Fibroblast of villous mesenchyme (primary cell): ENCODE data around the gene PXYLP1. TPM values are rescaled to one million over a fixed set of nuclear protein-coding genes. Genes with fewer than 3 reads are reported as not detected.

Experiments used
- DNase-seq: peaks from one replicate; pipeline ENCODE4 v3.0.0-alpha.2; 2010; ENCODE audit warnings: low read depth
- H3K4me3 ChIP-seq: 2 replicates; pipeline ENCODE4 v1.5.1; 2011; ENCODE audit warnings: low read depth, mild to moderate bottlenecking, low read length
- total RNA-seq: library from RNA; depleted of rRNA; stranded (reverse); fragments of >200 nt; gene quantifications from 2 replicates; pipeline ENCODE4 v1.2.3, GENCODE V29; 2012
- TF ChIP-seq, protein P1 (sequence below): IDR thresholded peaks from 2 replicates; pipeline ENCODE4 v1.5.1; 2012; ENCODE audit warnings: low read depth, mild to moderate bottlenecking, low read length; ENCODE audit not compliant: insufficient read depth

PXYLP1 gene
- total RNA-seq, 1 donor: 3.5 TPM

DNA sequence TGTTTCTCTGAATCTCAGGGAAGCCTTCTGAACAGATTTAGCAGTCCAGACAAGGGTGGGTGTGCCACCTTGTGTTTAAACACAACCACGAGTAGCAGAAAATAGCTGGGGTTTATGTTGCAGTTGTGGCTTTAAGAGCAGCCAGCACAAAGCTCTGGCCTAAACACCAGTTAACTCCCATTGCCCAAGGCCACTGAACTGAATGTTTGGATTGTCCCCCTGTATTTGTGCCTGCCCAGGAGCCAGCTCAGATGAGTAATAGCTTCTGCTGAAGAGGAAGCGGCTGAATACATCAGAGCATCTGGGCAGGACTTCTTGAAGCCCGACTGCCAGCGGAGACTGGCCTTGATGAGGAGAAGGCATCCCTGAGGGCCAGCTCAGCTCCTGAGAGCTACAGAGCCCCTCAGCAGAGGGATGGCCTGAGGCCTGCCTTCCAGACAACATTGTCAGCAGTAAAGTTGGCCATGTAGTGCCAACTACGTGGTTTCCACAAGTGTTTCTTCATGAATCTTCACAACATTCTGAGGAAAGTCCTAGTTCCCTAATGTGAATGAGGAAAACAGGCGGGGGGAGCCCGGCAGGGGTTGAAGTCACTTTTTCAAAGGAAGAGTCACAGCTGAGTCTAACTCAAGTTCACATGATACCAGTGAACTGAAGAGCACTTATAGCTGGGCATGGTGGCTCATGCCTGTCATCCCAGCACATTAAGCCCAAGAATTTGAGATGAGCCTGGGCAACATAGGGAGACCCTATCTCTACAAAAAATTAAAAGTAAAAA is 70.9 kb downstream of the PXYLP1 start:
- DNase-seq: peak; percentile 67
- TF ChIP-seq, protein P1, sequence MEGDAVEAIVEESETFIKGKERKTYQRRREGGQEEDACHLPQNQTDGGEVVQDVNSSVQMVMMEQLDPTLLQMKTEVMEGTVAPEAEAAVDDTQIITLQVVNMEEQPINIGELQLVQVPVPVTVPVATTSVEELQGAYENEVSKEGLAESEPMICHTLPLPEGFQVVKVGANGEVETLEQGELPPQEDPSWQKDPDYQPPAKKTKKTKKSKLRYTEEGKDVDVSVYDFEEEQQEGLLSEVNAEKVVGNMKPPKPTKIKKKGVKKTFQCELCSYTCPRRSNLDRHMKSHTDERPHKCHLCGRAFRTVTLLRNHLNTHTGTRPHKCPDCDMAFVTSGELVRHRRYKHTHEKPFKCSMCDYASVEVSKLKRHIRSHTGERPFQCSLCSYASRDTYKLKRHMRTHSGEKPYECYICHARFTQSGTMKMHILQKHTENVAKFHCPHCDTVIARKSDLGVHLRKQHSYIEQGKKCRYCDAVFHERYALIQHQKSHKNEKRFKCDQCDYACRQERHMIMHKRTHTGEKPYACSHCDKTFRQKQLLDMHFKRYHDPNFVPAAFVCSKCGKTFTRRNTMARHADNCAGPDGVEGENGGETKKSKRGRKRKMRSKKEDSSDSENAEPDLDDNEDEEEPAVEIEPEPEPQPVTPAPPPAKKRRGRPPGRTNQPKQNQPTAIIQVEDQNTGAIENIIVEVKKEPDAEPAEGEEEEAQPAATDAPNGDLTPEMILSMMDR: peak; percentile 32
- H3K4me3 ChIP-seq: no peak overlapping the region

DNA sequence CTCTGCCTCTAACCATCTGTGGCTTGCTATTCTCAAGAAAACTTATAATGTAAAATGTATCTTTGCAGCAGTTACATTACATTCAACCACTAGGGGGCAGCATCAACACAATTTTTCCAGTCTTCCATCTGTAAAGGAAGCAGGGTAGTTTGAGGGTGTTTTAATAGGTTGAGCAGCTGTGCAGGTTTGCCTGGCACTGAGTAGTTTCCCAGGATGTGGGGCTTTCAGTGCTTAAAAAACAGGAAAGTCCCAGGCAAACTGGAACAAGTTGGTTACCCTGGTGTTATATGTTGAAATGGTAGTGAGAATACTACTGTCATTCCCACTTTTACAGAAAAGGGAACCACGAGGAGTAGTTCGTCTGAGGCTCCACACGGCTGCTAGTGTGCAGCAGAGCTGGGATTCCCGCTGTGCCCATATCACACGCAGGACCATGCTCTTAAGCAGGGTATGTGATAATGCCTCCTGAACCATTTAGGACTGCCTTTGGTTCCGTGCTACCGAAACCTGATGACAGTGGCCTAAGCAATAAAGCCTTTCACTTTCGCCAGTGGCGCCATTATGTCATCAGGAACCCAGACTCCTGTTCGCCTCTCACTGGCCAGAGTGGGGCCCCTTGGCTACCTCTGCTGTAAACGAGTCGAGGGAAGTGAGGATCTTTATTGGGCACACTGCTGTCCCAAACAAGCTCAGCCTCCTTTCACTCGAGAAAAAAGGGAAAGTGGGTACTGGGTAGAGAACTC is 72.0 kb downstream of the PXYLP1 start:
- no peak overlapping the region for H3K4me3 ChIP-seq
- peak; percentile 87 for DNase-seq
- TF ChIP-seq, protein P1: peak; percentile 75

DNA sequence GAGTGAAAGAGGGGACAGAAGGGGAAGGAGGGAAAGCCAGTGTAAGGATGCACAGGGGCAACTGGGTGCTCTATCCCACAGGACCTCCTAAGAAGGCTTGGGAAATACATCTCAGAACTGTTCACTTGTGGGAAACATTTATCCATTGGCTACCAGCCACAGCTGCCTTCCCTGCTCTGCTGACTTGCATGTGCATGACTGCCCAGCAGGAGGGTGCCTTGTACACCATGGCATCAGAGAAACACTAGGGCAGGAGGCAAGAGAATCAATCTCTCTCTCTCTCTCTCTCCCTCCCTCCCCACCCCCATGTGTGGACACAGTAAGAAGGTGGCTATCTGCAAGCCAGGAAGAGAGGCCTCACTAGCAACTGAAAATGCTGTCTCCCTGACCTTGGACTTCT is 73.8 kb downstream of the PXYLP1 start:
- peak; percentile 51 for DNase-seq
- H3K4me3 ChIP-seq: no peak overlapping the region
- TF ChIP-seq, protein P1: peak; percentile 10

DNA sequence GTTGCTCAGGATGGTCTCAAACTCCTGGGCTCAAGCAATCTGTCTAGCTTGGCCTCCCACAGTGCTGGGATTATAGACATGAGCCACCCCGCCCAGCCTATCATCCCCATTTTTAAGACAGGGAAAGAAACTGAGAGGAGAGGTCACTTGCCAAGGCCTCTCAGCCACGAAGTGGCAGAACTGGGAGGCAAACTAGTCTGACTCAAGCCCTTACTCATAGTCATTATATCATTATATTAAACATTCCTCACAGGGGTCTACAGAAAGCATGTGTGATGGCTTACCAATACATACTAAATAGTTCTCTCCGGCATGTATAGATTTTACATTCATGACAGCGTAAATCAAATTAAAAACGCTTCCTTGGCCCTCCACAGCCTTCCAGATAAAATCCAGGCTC is 74.7 kb downstream of the PXYLP1 start:
- TF ChIP-seq, protein P1: no peak
- no peak overlapping the region for H3K4me3 ChIP-seq
- DNase-seq: no peak

DNA sequence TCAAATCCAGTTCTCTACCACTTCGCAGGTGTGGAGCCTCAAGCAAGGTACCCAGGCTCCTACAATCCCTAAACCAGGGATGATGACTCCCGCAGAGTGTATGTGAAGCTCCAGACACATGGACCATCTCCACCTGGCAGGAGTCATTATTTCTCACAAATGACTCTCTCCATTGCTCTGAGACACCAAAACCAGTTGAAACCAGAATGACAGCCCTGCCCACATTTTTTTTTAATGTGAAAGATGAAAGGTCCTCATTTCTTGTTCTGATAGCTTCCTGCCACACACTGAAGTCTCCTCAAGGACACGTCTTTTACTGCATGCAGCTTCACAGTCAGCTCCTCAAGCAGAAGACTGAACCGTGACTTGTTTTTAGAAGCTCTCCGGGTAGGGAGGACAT is 75.3 kb downstream of the PXYLP1 start:
- TF ChIP-seq, protein P1: no peak
- no peak for DNase-seq
- no peak overlapping the region for H3K4me3 ChIP-seq

DNA sequence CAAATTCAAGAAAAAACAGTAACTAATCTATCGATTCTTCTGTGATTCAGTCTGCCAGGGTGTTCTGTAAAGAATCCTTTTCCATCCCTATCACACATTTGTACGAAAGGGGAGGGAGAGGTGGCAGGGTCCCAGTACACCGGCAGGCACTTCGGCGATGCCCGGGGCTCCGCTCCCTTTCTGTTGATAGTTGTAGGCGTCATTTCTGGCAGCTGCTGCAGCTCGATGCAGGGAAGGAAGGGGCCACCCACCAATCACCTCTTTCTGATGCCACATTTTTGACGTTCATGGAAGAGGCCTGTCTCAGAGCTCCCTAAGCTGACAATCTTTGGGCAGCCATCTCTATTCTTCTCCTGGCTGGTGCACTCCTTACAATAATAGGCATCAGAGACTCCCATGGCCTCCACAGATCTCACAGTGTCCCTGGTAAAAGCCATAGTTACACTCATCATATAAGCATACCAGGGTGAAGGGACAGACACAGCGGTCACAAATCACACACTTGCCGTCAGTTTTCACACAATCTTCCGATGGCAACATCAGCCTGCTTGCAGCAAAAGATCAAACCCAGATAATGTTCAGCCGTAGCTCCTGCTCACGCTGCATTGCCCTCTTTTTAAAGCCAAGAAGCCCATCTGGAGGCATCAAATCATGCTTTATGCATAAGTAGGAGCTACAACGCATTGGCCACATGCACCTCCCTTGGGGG is 75.9 kb downstream of the PXYLP1 start:
- DNase-seq: no peak
- no peak overlapping the region for H3K4me3 ChIP-seq
- TF ChIP-seq, protein P1: no peak
